Right kidney (tissue), 1 donor: ENCODE measurements around the gene RNF214.

Experiments used
- DNase-seq: peaks from one replicate; pipeline ENCODE4 v3.0.0-alpha.2; 2016

Gene RNF214

GRCh38 chr11:117284053-117284452, 51.6 kb downstream of the RNF214 start:
- no peak for DNase-seq

DNA sequence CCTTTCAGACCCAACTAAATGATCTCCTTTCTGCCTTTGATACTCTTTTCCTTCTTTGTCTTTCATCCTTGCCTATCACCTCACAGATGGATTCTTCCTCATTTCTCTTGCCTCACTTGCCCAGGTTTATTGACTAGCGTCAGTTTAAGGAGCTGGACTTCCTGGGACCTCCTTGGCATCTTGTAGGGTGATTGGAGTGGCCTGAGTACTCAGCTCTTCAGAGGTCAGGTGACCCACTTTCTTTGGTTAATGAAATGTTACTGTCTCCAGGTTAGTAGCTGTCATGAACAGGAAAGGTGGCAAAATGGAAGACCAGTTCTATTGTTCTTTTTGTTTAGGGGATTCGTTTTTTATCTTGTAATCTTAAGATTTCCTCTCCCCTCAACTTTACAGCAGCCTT, 54.1 kb downstream of the RNF214 start:
- DNase-seq = no peak

DNA sequence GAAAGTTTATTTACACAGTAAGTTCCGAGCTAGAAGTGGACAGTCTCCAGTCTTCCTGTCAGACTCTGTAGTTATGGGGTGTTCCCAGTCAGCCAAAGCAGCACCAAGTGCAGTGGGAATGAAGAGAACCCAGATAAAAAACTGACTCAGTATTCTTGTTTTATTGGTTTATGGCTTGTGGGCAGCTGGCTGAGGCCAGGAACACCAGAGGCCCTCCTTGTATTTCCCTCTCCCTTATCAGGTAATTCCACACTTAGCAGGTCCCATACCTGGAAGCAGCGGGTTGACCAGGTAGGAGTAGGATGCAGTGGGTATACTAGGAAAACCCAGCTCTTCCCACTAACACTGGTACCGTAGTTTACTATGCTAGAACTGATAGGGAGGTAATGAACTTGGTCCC, 55.2 kb downstream of the RNF214 start:
- DNase-seq = no peak

GRCh38 chr11:117289795-117290194, 57.3 kb downstream of the RNF214 start:
- no peak for DNase-seq

DNA sequence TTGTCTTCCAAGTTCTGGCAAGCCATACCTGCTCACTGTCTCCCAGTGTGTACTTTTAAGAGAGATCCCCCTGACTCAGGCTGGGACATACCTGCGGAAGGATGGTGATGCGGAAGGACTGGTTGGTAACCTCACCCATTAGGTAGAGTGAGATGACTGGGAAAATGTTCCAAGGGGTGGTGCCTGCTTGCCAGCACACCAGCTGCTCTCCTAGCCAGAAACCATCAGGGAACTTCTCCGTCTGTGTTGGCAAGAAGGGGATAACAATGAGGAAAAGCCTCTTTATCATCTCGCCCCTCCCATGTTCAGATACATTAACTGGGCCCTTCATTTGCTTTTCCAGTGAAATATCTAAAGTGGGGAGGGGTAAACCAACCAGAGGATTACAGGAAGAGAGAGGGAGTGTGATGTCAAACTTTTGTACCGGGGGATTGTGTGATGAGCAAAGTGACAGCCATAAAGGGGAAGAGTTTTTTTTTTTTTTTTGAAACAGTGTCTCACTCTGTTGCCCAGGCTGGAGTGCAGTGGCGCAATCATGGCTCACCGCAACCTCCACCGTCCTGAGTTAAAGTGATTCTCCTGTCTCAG, 58.4 kb downstream of the RNF214 start, which contains the start of gene BACE1-AS:
Gene BACE1-AS, plus strand, starts transcription at position 538 of the 588 bp plus-strand sequence.
- DNase-seq = no peak

GRCh38 chr11:117292616-117293015, 60.1 kb downstream of the RNF214 start:
- no peak for DNase-seq

DNA sequence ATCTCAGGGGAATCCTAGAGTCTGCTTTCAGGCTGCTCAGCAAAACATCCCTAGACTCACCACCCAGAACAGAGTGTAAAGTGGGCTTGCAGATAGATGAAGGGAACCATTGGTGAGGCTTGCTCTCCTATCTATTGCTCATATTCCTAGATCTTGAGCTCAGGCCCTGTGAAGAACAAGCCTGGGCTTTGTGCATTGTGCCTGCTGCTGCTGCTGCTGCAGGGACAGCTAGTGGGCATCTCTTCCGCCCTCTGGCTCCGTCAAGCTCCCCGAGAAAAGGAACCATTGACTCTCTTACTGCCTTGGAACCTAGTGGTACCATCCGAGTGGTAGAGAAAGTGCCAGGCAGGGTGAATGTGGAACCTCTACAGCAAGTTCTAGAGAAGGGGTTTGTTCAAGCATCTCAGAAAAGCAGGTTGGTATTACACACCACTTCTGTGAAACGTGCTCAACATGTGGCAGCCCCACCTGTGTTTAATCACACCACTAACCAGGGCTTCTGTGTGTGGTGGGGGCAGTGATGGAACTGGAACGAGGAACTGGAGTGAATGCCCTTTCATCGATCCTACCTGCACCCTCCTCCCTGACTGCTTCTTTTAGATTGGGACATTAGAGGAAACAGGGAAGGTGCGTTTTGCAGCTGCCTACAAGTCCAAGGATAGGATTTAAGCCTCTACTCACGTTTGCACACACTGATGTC, 63.1 kb downstream of the RNF214 start:
- no peak for DNase-seq

DNA sequence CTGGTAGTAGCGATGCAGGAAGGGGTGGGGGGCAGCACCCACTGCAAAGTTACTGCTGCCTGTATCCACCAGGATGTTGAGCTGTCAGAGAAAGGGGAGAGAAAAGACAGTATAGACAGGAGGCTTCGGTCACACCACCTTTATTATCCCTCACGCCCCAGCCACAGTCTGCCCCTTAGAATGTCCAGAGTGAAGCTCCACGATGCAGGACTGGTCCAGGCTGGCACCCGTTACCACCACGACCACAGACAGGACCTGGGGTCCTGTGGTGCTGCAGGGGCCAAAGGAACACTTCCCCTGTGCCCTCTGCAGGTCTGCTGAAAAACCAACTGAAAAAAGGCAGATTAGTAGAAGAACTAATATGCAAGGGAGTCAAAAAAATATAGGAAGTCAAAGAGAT, 64.4 kb downstream of the RNF214 start:
- no peak for DNase-seq

- DNase-seq = no peak
Measured at GRCh38 chr11:117298195-117298594, 65.7 kb downstream of the RNF214 start.

GRCh38 chr11:117299351-117300282, 67.1 kb downstream of the RNF214 start:
- DNase-seq = peak; percentile 68

DNA sequence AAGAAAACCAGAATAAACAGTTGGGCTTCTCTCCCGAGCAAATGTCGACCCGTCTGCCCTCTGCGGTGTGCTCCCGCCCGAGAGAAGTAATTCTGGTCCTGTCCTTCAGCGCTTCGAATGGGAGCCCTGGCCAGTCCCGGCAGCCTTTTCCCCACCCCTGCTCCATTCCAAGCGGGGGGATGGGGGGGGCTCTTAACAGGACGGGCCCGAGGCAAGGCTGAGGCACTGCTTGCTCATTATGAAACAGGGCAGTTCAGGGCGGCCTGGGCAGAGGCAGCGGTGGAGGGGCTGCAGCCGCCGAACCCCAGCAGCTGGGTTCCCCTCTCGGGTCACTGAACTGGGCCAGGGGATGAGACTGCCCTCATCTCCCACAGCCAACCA, 67.8 kb downstream of the RNF214 start:
- peak; percentile 82 for DNase-seq

DNA sequence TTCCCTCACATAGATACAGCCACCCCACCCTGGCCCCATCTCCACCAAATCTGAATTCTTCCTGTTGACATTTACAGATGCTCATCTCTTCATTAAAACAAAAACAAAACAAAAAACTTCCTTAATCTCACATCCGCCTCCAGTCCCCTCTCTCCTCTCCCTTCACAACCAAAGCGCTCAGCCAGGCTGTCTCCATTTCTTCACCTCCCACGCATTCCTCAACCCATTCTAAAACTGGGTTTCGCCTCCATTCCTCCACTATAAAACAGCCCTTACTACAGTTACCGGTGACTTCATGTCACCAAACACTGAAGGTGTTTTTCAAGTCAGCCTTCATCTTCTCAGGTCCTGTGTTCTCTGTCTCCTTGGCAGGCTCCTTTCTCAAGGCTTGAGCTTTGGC, 68.3 kb downstream of the RNF214 start:
- DNase-seq = no peak

DNA sequence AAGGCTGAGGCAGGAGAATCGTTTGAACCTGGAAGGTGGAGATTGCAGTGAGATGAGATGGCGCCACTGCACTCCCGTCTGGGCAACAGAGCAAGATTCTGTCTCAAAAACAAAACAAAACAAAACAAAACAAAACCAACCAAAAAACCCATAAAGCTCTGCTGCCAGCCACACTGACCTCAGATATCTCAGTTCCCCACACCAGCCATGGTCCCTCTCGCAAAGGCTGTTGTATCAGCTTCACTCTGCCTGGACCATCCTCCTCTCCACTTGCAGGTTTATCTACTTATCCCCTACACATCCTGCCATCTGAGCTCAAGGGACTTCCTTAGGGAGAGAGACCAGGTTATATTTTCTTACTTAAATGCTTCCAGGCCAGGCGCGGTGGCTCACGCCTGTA, 69.8 kb downstream of the RNF214 start:
- DNase-seq = no peak

DNA sequence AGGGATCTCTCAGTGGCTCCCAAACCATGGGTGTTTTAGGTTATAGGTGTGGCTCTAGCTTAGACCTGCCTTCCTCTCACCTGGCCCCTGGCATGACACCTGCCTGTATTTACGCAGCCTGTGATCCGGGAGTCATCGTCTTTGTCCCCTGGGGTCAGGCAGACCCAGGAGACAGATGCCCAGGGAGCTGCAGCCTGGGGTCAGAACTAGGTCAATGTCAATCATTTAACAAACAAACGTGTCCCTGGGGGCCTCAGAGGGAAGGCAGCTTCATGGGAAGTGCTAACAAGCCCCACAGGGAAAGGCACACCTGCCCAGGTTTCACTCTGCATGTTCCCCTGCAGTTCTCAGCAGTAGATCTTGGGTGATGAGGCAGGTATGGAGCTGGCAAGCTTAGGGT, 70.6 kb downstream of the RNF214 start:
- no peak for DNase-seq

GRCh38 chr11:117303646-117304315, 71.3 kb downstream of the RNF214 start:
- DNase-seq = no peak

- no peak for DNase-seq
Measured at GRCh38 chr11:117305145-117305544, 72.7 kb downstream of the RNF214 start.

- no peak for DNase-seq
Measured at GRCh38 chr11:117309310-117309709, 76.8 kb downstream of the RNF214 start.

DNA sequence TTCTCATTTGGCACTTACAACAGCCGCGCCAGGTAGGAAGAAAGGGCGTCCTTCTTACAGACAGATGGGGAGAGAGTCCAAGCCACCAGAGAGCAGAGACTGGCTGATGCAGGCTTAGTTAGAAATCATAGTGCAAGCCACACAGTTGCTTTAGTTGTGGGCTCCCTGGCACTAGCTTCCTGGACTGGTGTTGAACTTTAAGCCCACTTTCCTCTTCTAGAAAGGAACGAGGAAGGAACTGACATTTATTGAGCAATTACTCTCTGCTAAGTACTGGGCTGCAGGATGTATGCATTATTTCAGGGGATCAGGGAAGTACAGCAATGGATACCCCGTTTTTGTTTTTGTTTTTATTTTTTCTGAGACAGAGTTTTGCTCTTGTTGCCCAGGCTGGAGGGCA, 80.6 kb downstream of the RNF214 start:
- DNase-seq = no peak

DNA sequence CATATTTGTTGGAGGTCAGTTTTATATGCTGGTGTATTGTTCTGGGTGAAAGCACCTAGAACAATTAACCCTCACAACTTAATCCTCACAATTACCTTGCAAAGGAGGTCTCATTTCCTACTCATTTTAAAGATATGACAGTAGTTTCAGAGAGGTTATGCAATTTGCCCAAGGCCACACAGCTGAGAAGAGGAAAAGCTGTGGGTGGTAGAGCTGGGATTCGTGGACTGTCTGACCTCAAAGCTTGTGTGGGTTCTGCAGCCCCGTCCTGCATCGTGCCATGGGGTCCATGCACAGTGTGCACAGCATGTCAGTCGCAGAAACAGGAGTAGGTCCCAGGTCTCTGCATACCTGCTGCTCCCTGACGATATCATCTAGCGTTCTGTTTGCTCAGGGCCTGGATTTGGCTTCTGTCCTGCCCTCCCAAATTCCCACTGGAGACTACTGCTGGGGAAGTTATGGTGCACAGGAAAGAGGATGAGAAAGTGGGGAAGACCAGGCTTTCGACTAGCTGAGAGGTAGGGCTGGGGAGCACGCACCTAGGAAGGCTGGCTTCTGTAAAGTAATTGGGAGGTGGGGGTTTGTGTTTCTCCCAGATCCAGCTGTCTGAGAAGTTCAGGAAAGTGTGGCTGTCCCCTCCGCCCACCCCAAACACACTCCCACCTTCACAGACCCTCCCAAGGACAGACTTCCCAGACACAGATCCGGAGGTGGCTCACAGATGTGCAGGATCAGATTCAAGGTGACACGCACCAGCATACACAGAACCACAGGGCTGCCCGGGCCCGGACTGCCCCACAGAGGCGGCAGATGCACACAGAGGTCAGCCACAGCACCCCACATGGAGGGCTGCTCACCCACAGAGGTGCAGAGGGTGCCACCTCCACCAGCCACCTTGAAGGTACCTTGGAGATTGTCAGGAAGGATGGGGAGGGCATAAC, 81.6 kb downstream of the RNF214 start:
- peak; percentile 22 for DNase-seq

DNA sequence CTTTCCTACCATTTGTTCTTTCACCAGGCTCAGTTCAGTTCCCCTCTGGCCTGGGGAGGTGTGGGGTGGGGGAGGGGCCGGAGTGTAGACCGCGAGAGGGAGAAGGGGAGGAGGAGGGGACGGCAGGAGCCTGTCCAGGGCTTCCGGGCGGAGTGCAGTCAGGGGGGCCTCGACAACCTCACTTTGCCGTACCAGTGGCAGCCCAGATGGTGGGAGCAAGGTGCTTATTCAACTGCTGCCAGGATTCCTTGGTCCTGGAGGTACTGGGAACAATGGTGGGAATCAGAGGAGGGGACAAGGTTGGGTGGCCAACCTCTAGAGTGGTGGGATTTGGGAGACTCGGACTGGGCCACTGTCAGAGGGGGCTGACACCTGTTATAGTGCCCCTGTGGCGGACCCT, 82.4 kb downstream of the RNF214 start:
- DNase-seq = peak; percentile 27
